Ovary (tissue), 3 donors: Measurements from ENCODE around the gene CEP152.

Experiments
- EP300 ChIP-seq: sonication (generic); formaldehyde crosslinking; IDR thresholded peaks from one replicate; pipeline ENCODE4 v1.6.1; 2017; ENCODE audit warnings: antibody characterized with exemption
- POLR2A ChIP-seq: fragments of 450-650 bp; IDR thresholded peaks from one replicate; pipeline ENCODE4 v1.6.1; 2017; ENCODE audit warnings: antibody characterized with exemption, mild to moderate bottlenecking, moderate library complexity
- TF ChIP-seq, protein P1 (sequence below), 3 donors: fragments of 450-650 bp in 2 of 3; fragments of 200-600 bp in 1 of 3; IDR thresholded peaks; one replicate each; pipeline versions ENCODE4 v1.5.1 to v1.8.0; 2016 to 2022; ENCODE audit warnings: antibody characterized with exemption in 3 of 3, mild to moderate bottlenecking in 1 of 3
- donor health status: DM: no; HTN: no; CAD: no.

- TF ChIP-seq, protein P1, sequence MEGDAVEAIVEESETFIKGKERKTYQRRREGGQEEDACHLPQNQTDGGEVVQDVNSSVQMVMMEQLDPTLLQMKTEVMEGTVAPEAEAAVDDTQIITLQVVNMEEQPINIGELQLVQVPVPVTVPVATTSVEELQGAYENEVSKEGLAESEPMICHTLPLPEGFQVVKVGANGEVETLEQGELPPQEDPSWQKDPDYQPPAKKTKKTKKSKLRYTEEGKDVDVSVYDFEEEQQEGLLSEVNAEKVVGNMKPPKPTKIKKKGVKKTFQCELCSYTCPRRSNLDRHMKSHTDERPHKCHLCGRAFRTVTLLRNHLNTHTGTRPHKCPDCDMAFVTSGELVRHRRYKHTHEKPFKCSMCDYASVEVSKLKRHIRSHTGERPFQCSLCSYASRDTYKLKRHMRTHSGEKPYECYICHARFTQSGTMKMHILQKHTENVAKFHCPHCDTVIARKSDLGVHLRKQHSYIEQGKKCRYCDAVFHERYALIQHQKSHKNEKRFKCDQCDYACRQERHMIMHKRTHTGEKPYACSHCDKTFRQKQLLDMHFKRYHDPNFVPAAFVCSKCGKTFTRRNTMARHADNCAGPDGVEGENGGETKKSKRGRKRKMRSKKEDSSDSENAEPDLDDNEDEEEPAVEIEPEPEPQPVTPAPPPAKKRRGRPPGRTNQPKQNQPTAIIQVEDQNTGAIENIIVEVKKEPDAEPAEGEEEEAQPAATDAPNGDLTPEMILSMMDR (IDR thresholded peaks at IDR 0.05), result no peak
- TF ChIP-seq POLR2A (no peak), EP300 (no peak)
These were observed 18.0 kb upstream of the CEP152 start for GRCh38 chr15:48828906-48829305.
